Neural progenitor cell (in vitro differentiated cells): Measurements from ENCODE around the gene DOK1.

ENCODE experiments used
- EZH2 ChIP-seq: fragments of 200-600 bp; sonication (generic); IDR thresholded peaks from 2 replicates; pipeline ENCODE4 v1.6.1; 2017; ENCODE audit warnings: antibody characterized with exemption, mild to moderate bottlenecking, moderate library complexity
- TF ChIP-seq, protein P1 (sequence below): fragments of 200-600 bp; sonication (generic); IDR thresholded peaks from 2 replicates; pipeline ENCODE4 v1.5.1; 2017; ENCODE audit warnings: antibody characterized with exemption, mild to moderate bottlenecking

DNA sequence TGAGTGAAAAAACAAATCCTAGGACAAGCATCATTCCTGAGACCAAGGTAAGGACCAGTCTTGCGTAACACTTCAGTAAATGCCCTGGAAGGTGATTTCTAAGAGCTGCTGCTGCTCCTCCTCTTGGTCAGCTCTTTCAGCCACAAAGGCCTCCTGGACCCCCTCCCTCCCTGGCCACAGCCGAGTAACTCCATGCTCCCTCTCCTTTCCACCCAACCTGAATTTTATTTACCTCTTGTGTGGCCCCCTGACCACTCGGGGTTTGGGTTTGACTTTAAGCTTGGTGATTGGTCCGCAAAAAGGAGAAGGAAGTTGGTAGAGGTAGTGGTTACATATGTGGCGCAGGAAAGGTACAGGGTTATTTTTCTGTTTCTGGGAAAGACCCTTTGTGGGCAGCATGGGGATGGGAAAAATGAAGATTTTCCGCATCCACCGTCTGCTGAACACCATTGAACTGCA is 15.6 kb upstream of the DOK1 start:
- TF ChIP-seq, protein P1, sequence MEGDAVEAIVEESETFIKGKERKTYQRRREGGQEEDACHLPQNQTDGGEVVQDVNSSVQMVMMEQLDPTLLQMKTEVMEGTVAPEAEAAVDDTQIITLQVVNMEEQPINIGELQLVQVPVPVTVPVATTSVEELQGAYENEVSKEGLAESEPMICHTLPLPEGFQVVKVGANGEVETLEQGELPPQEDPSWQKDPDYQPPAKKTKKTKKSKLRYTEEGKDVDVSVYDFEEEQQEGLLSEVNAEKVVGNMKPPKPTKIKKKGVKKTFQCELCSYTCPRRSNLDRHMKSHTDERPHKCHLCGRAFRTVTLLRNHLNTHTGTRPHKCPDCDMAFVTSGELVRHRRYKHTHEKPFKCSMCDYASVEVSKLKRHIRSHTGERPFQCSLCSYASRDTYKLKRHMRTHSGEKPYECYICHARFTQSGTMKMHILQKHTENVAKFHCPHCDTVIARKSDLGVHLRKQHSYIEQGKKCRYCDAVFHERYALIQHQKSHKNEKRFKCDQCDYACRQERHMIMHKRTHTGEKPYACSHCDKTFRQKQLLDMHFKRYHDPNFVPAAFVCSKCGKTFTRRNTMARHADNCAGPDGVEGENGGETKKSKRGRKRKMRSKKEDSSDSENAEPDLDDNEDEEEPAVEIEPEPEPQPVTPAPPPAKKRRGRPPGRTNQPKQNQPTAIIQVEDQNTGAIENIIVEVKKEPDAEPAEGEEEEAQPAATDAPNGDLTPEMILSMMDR, result no peak
- TF ChIP-seq EZH2, result no peak
